Anterior cingulate cortex (tissue), 58 donors: ENCODE results near the gene DHRS1.

ENCODE experiments used
- DNase-seq, 58 donors: peaks; one replicate each; lab custom pipeline; 2025; lab: John Stamatoyannopoulos, UW

The DHRS1 gene

DNA sequence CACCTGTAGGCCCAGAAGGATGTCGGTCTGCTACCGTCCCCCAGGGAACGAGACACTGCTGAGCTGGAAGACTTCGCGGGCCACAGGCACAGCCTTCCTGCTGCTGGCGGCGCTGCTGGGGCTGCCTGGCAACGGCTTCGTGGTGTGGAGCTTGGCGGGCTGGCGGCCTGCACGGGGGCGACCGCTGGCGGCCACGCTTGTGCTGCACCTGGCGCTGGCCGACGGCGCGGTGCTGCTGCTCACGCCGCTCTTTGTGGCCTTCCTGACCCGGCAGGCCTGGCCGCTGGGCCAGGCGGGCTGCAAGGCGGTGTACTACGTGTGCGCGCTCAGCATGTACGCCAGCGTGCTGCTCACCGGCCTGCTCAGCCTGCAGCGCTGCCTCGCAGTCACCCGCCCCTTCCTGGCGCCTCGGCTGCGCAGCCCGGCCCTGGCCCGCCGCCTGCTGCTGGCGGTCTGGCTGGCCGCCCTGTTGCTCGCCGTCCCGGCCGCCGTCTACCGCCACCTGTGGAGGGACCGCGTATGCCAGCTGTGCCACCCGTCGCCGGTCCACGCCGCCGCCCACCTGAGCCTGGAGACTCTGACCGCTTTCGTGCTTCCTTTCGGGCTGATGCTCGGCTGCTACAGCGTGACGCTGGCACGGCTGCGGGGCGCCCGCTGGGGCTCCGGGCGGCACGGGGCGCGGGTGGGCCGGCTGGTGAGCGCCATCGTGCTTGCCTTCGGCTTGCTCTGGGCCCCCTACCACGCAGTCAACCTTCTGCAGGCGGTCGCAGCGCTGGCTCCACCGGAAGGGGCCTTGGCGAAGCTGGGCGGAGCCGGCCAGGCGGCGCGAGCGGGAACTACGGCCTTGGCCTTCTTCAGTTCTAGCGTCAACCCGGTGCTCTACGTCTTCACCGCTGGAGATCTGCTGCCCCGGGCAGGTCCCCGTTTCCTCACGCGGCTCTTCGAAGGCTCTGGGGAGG, 11.3 kb upstream of the DHRS1 start, which contains the start of gene LTB4R:
LTB4R (plus strand) TSS at position 857 of the 959 bp plus-strand sequence. CDS start 4,150 bp downstream, outside the sequence.
- peak in 51 of 58 donors; percentile 24 to 83 (median 64) for DNase-seq

DNA sequence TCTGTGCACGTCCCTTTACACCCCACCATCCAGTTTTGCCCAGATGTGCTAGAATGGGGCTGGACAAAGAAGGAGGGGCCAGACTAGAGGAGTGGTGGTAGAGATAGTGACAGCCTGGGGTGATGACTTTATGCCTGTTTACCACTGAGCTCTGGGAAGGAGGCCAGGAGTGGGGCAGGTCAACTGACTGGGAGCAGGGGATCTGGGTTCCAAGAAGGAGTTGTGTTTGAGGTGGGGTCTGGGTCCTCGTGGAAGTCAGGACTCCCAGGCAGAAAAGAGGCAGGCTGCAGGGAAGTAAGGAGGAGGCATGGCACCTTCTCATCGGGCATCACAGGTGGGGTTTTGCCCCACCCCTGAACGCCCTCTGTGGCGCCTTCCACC, 10.7 kb upstream of the DHRS1 start:
- no peak for DNase-seq

GRCh38 chr14:24309538-24310264, 10.1 kb upstream of the DHRS1 start, which contains the start of gene LTB4R2:
LTB4R2 (plus strand) TSS chr14:24310140; CDS start chr14:24310665, 525 bp downstream.
- DNase-seq = no peak

GRCh38 chr14:24308342-24309124, 9.0 kb upstream of the DHRS1 start:
- DNase-seq = peak in 1 of 58 donors; percentile 13

DNA sequence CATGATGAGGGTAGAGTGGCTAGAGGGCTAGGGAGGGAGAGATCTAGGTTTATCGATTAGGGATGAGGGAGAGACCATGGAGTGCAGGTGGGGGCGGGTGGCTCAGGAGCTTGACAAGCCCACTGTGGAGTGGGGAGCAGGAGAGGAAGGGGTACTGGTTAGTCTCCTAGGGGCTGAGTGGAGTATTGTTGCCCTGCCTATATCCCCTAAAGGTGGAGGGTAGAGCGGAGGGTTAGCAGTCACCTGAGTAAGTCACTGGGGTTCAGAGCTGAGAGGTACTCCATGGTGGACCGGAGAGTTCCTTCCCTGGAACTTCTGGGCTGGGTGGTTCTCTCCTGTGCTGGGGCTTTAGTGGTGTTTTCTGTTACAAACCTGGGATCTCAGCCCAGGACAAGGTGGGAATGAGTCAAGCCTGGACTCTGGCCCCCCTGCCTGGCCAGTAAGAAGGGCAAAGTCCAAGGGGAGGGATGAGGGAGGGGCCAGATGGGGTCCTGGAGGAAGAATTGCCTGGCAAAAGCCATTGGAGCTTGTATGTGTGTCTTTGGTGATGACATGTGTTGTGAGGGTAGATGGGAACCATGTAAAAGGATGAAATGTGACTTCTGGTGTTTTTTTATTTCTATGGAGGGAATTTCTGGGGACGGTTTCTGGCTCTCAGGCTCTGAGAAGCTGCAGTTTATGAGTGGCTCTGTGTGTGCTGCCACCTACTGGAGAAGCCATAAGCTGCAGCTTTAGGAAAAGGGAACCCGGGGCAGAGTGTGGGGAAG, 8.2 kb upstream of the DHRS1 start, which contains the start of gene CIDEB:
CIDEB (minus strand) TSS at position 403 of the 767 bp plus-strand sequence; CDS start at position 284, 119 bp downstream.
- DNase-seq = peak in 35 of 58 donors; percentile 9 to 64 (median 26)

DNA sequence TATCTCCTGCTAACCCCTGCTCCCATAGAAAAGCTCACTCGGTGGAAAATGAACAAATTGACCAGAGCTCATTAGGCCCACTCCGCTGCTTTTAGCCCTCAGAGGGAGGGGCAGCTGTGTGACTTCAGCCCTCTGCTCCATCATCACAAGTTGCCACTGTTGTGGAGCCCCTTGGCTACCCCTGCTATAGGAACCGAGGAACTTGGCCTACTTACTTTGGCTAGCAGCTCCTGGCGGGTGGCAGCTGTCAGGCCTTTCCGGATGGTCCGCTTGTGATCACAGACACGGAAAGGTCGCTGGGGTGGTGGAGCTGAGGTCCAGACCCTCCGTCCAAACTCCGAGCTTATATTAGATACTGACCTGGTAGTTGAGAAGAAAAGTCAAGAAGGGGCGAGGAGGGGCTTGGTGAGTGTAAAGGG, 7.6 kb upstream of the DHRS1 start:
- DNase-seq = no peak

GRCh38 chr14:24304019-24304387, 4.4 kb upstream of the DHRS1 start:
- no peak for DNase-seq

DNA sequence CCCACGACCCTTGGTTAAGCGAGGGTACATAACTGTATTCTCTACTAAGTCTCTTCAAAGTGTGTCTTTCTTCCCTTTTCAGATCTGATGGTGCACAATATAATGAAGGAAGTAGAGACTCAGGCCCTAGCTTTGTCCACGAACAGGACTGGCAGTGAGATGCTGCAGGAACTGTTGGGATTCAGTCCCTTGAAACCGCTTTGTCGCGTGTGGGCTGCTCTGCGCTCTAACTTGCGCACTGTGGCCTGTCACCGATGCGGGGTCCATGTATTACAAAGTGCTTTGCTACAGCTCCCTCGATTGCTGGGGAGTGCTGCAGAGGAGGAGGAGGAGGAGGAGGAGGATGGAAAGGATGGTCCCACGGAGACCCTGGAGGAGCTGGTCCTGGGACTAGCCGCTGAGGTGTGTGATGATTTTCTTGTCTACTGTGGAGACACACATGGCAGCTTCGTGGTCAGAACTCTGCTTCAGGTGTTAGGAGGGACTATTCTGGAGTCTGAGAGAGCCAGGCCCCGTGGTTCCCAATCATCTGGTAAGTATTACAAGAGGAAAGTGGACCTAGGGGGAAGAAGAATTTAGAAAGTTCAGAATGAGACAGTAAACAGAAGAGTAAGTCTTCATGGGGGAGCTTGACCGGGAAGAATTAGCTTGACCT, 873 bp upstream of the DHRS1 start:
- DNase-seq = no peak

- DNase-seq = peak in 8 of 58 donors; percentile 9 to 35 (median 16)
Observed at GRCh38 chr14:24298892-24299254, 707 bp downstream of the DHRS1 start.

- DNase-seq = peak in 1 of 58 donors; percentile 6
Observed at GRCh38 chr14:24297190-24297964, 2.2 kb downstream of the DHRS1 start.

GRCh38 chr14:24296341-24297157, 3.0 kb downstream of the DHRS1 start:
- DNase-seq = peak in 45 of 58 donors; percentile 4 to 62 (median 38)

- no peak for DNase-seq
Observed at GRCh38 chr14:24293525-24293924, 6.1 kb downstream of the DHRS1 start.

- DNase-seq = no peak
Observed at GRCh38 chr14:24292118-24292807, 7.3 kb downstream of the DHRS1 start.

GRCh38 chr14:24291446-24292117, 8.0 kb downstream of the DHRS1 start:
- DNase-seq = no peak

- DNase-seq = no peak
Observed at GRCh38 chr14:24290746-24291145, 8.8 kb downstream of the DHRS1 start.

GRCh38 chr14:24289649-24290280, 9.8 kb downstream of the DHRS1 start:
- no peak for DNase-seq
